PC-9 (cell line): ENCODE measurements around the gene MLYCD. TPM values are rescaled to one million over a fixed set of nuclear protein-coding genes. Genes with fewer than 3 reads are reported as not detected.

Experiments
- BruUV-seq: library from RNA; stranded (reverse); fragments of 400-500 nt; replicated peaks from 2 replicates; lab custom pipeline; 2021; lab: Mats Ljungman, UMichigan
- CTCF ChIA-PET: fragments of 300-600 bp; sonication (Branson Sonifier 250); formaldehyde crosslinking; loops from one replicate; lab custom pipeline; 2022; ENCODE audit warnings: antibody characterized with exemption; lab: Charles Lee
- POLR2A ChIA-PET: fragments of 300-600 bp; sonication (Branson Sonifier 250); formaldehyde crosslinking; loops from one replicate; lab custom pipeline; 2022; ENCODE audit warnings: antibody characterized with exemption; ENCODE audit not compliant: unreplicated experiment; lab: Charles Lee
- DNase-seq, 2 experiments: peaks; one replicate each; pipeline versions ENCODE4 v3.0.0 to v3.0.0-alpha.2; 2015 to 2022; ENCODE audit warnings: mixed read lengths in 1 of 2
- H2AFZ ChIP-seq: fragments of 200-600 bp; sonication (generic); 2 replicates; pipeline ENCODE4 v1.8.1; 2017; ENCODE audit warnings: antibody characterized with exemption
- H3F3A ChIP-seq: fragments of 200-600 bp; sonication (generic); 2 replicates; pipeline ENCODE4 v1.8.1; 2017; ENCODE audit warnings: antibody characterized with exemption, mild to moderate bottlenecking, low read depth; ENCODE audit not compliant: insufficient read depth
- H3K27ac ChIP-seq: fragments of 200-600 bp; sonication (generic); 2 replicates; pipeline ENCODE4 v1.6.1; 2016; ENCODE audit warnings: mixed run types
- H3K27me3 ChIP-seq: fragments of 200-600 bp; sonication (generic); 2 replicates; pipeline ENCODE4 v1.6.1; 2016; ENCODE audit warnings: low read depth, mixed run types; ENCODE audit not compliant: insufficient read depth
- H3K36me3 ChIP-seq: fragments of 200-600 bp; sonication (generic); 2 replicates; pipeline ENCODE4 v1.6.1; 2016; ENCODE audit warnings: low read depth, mixed run types
- H3K4me1 ChIP-seq: fragments of 200-600 bp; sonication (generic); replicated peaks from 2 replicates; pipeline ENCODE4 v1.6.1; 2016; ENCODE audit warnings: mixed run types; ENCODE audit not compliant: insufficient read depth
- H3K4me2 ChIP-seq: fragments of 200-600 bp; sonication (generic); 2 replicates; pipeline ENCODE4 v1.6.1; 2017; ENCODE audit warnings: mixed run types
- H3K4me3 ChIP-seq: fragments of 200-600 bp; sonication (generic); 2 replicates; pipeline ENCODE4 v1.6.1; 2016; ENCODE audit warnings: mixed run types
- H3K79me2 ChIP-seq: fragments of 200-600 bp; sonication (generic); 2 replicates; pipeline ENCODE4 v1.6.1; 2017; ENCODE audit warnings: low read depth, mixed run types
- H3K9me2 ChIP-seq: fragments of 200-600 bp; sonication (generic); 2 replicates; pipeline ENCODE4 v1.8.1; 2017; ENCODE audit warnings: mild to moderate bottlenecking; ENCODE audit not compliant: insufficient read depth
- H3K9me3 ChIP-seq: fragments of 200-600 bp; sonication (generic); 2 replicates; pipeline ENCODE4 v1.8.1; 2016; ENCODE audit warnings: low read depth; ENCODE audit not compliant: insufficient read depth
- H4K20me1 ChIP-seq: fragments of 200-600 bp; sonication (generic); 2 replicates; pipeline ENCODE4 v1.8.1; 2017; ENCODE audit not compliant: insufficient read depth
- CTCF ChIP-seq: fragments of 200-600 bp; sonication (generic); conservative IDR thresholded peaks from 2 replicates; pipeline ENCODE4 v1.6.1; 2017; ENCODE audit warnings: mixed run types, antibody characterized with exemption, mild to moderate bottlenecking, moderate library complexity
- EZH2 ChIP-seq: fragments of 200-600 bp; sonication (generic); IDR thresholded peaks from 2 replicates; pipeline ENCODE4 v1.8.0; 2017; ENCODE audit warnings: antibody characterized with exemption, low read depth
- intact Hi-C: fragments of 100-400 bp; cut with micrococcal nuclease; formaldehyde crosslinking; loops from one replicate; pipeline ENCODE4 v1.10.0; 2022; ENCODE audit not compliant: unreplicated experiment
- total RNA-seq: library from RNA; stranded (reverse); gene quantifications from 2 replicates; pipeline ENCODE4 v1.2.3, GENCODE V29; 2021

The MLYCD gene
- total RNA-seq, 1 experiment from 2014 or later: 4.7 TPM

DNA sequence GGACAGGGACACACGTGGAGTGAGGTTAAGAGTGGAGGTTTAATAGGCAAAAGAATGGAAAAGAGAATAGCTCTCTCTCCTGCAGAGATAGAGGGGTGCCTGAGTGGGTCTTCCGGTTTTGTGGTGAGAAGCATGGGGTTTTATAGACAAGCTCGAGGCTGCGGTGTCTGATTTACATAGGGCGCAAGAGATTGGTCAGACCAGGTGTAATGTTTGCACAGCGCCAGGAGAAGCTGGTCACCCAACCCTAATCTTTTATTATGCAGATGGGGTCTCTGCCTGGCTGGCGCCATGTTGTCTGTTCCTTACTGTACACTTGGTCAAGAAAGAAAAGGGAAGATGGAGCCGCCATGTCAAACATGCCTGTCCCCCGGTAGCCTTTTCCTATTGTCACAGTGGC is 44.5 kb upstream of the MLYCD start:
- H3K4me1 ChIP-seq: no peaks in the 10 kb centered on the region
- no peaks in the 10 kb centered on the region for H3K9me3 ChIP-seq
- H3K4me2 ChIP-seq: no peak overlapping the region
- no peaks in the 10 kb centered on the region for H3K79me2 ChIP-seq
- no peaks in the 10 kb centered on the region for H3F3A ChIP-seq
- H2AFZ ChIP-seq: no peak overlapping the region
- TF ChIP-seq EZH2 (no peak), CTCF (no peak)
- H3K36me3 ChIP-seq: no peaks in the 10 kb centered on the region
- no peak for DNase-seq
- no TSS peak for BruUV-seq
- H3K4me3 ChIP-seq: no peak overlapping the region
- POLR2A ChIA-PET: no interaction called here
- peaks cover 97% of the 10 kb centered on the region for H3K27me3 ChIP-seq
- intact Hi-C loops: no loop called here
- CTCF ChIA-PET: no interaction called here
- H3K27ac ChIP-seq: no peak overlapping the region
- H4K20me1 ChIP-seq: no peaks in the 10 kb centered on the region
- no peaks in the 10 kb centered on the region for H3K9me2 ChIP-seq

DNA sequence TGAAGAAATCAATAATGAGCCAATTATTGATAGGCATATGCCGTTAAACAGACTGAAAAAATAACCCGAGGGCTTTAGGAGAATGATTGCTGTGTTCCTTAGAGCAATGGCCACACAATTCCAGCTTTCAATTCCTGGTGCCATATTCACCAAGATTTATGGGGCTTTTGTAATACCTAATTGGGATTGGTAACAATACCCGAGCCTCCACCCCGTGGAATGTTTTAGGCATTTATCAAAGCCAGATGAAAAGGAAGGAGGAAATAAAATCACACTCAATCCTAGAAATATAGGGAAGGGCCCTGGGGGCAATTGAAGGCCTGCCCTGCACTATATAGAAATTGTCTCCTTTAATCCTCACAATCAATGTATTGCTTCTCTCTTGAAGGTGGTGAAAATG is 42.1 kb upstream of the MLYCD start:
- Histone ChIP-seq H3K27me3 (peaks cover 97% of the 10 kb centered on the region), H2AFZ (no peak overlapping the region), H3K9me3 (no peaks in the 10 kb centered on the region), H3K4me2 (no peak overlapping the region), H3F3A (no peaks in the 10 kb centered on the region), H3K4me3 (no peak overlapping the region), H3K36me3 (no peaks in the 10 kb centered on the region), H3K4me1 (no peaks in the 10 kb centered on the region), H3K27ac (no peak overlapping the region), H3K9me2 (no peaks in the 10 kb centered on the region), H3K79me2 (no peaks in the 10 kb centered on the region), H4K20me1 (no peaks in the 10 kb centered on the region)
- TF ChIP-seq EZH2: no peak
- no peak for TF ChIP-seq CTCF
- DNase-seq: no peak
- POLR2A ChIA-PET: interaction anchor here (0.7 kb wide), 1 partner anchor 70 kb away, joined by 7 read pairs; no protein-coding TSS in a partner anchor
- intact Hi-C loops: no loop called here
- BruUV-seq: no TSS peak
- CTCF ChIA-PET: no interaction called here

- H3K36me3 ChIP-seq: no peaks in the 10 kb centered on the region
- no peaks in the 10 kb centered on the region for H4K20me1 ChIP-seq
- H3K27me3 ChIP-seq: peaks cover 98% of the 10 kb centered on the region
- no peaks in the 10 kb centered on the region for H3K4me1 ChIP-seq
- ChIA-PET CTCF (no interaction called here), POLR2A (no interaction called here)
- H3F3A ChIP-seq: no peaks in the 10 kb centered on the region
- TF ChIP-seq EZH2 (no peak), CTCF (no peak)
- H3K27ac ChIP-seq: no peak overlapping the region
- no peak for DNase-seq
- H3K4me2 ChIP-seq: no peak overlapping the region
- no peak overlapping the region for H2AFZ ChIP-seq
- H3K4me3 ChIP-seq: no peak overlapping the region
- H3K79me2 ChIP-seq: no peaks in the 10 kb centered on the region
- no peaks in the 10 kb centered on the region; the same call in 1 of the 2 replicates for H3K9me3 ChIP-seq
- BruUV-seq: no TSS peak
- no peaks in the 10 kb centered on the region for H3K9me2 ChIP-seq
- intact Hi-C loops: no loop called here
Measured at GRCh38 chr16:83859265-83859664, 39.6 kb upstream of the MLYCD start.
